ENCODE data around the gene CDKN1A.
A peak's percentile ranks its signal among the peaks of the same experiment; 100 is the strongest.

Gene CDKN1A

DNA sequence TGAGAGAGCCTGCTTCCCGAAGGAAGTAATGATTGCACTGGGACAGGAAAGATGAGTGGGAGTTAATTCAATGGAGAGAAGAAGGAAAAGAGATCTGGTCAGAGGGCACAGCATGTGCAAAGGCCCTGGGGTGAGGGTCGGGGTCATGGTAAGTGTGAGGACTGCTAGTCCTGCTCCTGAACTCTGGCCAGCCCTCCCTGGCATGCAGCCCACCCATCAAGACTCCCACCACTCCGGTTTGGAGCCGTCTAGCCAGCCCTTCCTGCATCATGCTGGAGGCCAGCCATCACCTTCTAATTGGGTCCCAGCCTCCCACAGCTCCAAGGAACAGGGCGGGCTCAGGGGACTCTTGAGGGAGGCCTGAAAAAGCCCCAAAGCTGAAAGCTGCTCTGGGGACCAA lies 42.2 kb upstream of the CDKN1A start:
- no peak for DNase-seq (ENCODE audit: low read depth)
- TF ChIP-seq, protein P1, sequence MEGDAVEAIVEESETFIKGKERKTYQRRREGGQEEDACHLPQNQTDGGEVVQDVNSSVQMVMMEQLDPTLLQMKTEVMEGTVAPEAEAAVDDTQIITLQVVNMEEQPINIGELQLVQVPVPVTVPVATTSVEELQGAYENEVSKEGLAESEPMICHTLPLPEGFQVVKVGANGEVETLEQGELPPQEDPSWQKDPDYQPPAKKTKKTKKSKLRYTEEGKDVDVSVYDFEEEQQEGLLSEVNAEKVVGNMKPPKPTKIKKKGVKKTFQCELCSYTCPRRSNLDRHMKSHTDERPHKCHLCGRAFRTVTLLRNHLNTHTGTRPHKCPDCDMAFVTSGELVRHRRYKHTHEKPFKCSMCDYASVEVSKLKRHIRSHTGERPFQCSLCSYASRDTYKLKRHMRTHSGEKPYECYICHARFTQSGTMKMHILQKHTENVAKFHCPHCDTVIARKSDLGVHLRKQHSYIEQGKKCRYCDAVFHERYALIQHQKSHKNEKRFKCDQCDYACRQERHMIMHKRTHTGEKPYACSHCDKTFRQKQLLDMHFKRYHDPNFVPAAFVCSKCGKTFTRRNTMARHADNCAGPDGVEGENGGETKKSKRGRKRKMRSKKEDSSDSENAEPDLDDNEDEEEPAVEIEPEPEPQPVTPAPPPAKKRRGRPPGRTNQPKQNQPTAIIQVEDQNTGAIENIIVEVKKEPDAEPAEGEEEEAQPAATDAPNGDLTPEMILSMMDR (conservative IDR thresholded peaks at IDR 0.05; ENCODE audit: control insufficient read depth, insufficient read depth, low read depth, low read length) = no peak
- H3K4me3 ChIP-seq (ENCODE audit: control insufficient read depth, low read depth, low read length) = no peak overlapping the region

- TF ChIP-seq, protein P1 (conservative IDR thresholded peaks at IDR 0.05; ENCODE audit: control insufficient read depth, insufficient read depth, low read depth, low read length) = no peak
- no peak overlapping the region for H3K4me3 ChIP-seq (ENCODE audit: control insufficient read depth, low read depth, low read length)
- DNase-seq (ENCODE audit: low read depth) = no peak
These were observed 41.7 kb upstream of the CDKN1A start for GRCh38 chr6:36636687-36637418.

GRCh38 chr6:36638579-36638978 lies 39.9 kb upstream of the CDKN1A start:
- TF ChIP-seq, protein P1 (conservative IDR thresholded peaks at IDR 0.05; ENCODE audit: control insufficient read depth, insufficient read depth, low read depth, low read length) = no peak
- H3K4me3 ChIP-seq (ENCODE audit: control insufficient read depth, low read depth, low read length) = no peak overlapping the region
- DNase-seq (ENCODE audit: low read depth) = no peak

GRCh38 chr6:36639171-36639808 lies 39.2 kb upstream of the CDKN1A start:
- DNase-seq (ENCODE audit: low read depth) = no peak
- TF ChIP-seq, protein P1 (conservative IDR thresholded peaks at IDR 0.05; ENCODE audit: control insufficient read depth, insufficient read depth, low read depth, low read length) = no peak
- no peak overlapping the region for H3K4me3 ChIP-seq (ENCODE audit: control insufficient read depth, low read depth, low read length)

GRCh38 chr6:36641543-36641942 lies 37.0 kb upstream of the CDKN1A start:
- no peak for DNase-seq (ENCODE audit: low read depth)
- TF ChIP-seq, protein P1 (conservative IDR thresholded peaks at IDR 0.05; ENCODE audit: control insufficient read depth, insufficient read depth, low read depth, low read length) = no peak
- H3K4me3 ChIP-seq (ENCODE audit: control insufficient read depth, low read depth, low read length) = no peak overlapping the region

- TF ChIP-seq, protein P1 (conservative IDR thresholded peaks at IDR 0.05; ENCODE audit: control insufficient read depth, insufficient read depth, low read depth, low read length) = no peak
- H3K4me3 ChIP-seq (ENCODE audit: control insufficient read depth, low read depth, low read length) = no peak overlapping the region
- DNase-seq (ENCODE audit: low read depth) = peak; percentile 96
These were observed 35.3 kb upstream of the CDKN1A start for GRCh38 chr6:36642913-36643817.

Data from fibroblast of mammary gland (primary cell).